ENCODE data around the gene RNF224. TPM values are rescaled to one million over a fixed set of nuclear protein-coding genes. Genes with fewer than 3 reads are reported as not detected.

Gene RNF224
- total and polyA plus RNA-seq, 2 of the 13 experiments (the other 11 are each of a cell fraction or from before 2014, with no cell fraction given): 0.09 TPM; not detected in 1

DNA sequence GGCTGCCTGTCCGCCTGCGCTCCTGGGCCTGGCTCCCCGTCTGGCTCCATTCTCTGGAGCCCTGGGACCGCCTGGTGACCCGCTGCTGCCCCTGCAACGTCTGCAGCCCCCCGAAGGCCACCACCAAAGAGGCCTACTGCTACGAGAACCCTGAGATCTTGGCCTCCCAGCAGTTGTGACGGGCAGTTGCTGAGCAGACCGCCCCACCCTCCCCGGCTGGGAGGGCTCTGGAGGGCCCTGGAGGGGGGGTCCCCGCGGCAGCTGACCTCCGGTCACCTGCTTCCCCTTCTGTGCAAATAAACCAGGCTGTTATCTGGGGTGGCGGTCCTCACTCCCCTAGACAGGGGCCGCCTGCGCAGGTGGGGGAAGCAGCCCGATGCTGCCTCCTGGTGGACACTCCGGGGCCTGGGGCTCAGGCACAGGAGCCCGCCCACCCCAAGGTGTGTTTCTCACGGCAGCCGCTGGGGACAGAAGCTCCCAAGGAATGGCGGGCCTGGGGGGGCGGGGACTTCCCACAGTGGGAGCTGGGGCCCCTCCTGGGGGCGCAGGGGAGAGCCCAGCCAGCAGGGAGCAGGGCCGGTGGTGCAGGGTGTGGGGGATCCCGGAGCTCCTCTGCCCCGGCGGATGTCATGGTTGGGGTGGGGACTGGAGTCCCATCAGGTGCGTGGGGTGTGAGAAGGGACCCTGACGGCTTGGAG is 9.1 kb downstream of the RNF224 start (continued):
- TF ChIP-seq SP1 (IDR thresholded peaks at IDR 0.05) (no peak), SP1 (CRISPR knock-in tag; IDR thresholded peaks at IDR 0.05) (peak; percentile 80), RBM39 (IDR thresholded peaks at IDR 0.05; ENCODE audit: low read depth, low read length, poor library complexity, severe bottlenecking) (peak; percentile 89), ZFP37 (CRISPR knock-in tag; IDR thresholded peaks at IDR 0.05; ENCODE audit: borderline replicate concordance) (no peak), POLR2AphosphoS2 (IDR thresholded peaks at IDR 0.05; ENCODE audit: low read depth, low read length) (no peak), KLF13 (CRISPR knock-in tag; IDR thresholded peaks at IDR 0.05) (no peak), IKZF5 (CRISPR knock-in tag; IDR thresholded peaks at IDR 0.05) (0 out of 2 replicates have a peak, but pooled peaks have one; percentile 44), ZNF557 (CRISPR knock-in tag; IDR thresholded peaks at IDR 0.05) (no peak), YEATS4 (CRISPR knock-in tag; IDR thresholded peaks at IDR 0.05; ENCODE audit: borderline replicate concordance) (peak; percentile 64; the same call in 1 of the 2 replicates)

DNA sequence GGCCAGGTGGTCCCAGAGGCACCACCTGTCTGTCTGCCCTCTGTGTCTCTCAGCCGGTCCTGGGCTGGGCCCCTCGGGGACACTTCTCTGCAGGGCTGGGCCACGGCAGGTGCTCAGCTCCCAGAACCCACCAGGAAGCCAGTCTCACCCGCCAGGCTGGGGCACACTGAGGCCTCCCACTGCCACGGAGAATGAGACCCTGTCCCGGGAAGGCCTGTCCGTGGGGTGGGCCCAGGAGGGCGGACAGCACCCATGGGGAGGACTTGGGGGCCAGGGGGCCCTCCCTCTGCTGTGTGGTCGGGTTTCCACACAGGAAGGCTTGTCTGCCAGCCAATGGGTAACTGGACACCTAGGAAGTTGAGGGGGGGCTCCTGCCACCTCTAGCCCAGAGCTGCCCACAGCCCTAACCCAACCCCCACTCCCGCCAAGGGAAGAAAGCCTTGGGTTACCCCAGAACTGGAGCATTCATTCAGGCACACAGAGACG is 9.7 kb downstream of the RNF224 start:
- Histone ChIP-seq H3K9me3 (ENCODE audit: low read length) (no peaks in the 10 kb centered on the region), H3K9ac (ENCODE audit: insufficient read depth, low read depth, low read length) (peak overlapping the region; percentile 66), H3K4me1 (ENCODE audit: insufficient read depth, low read length) (peaks cover 49% of the 10 kb centered on the region), H3K4me2 (ENCODE audit: low read depth, low read length) (peak overlapping the region; percentile 85), H3K27me3 (ENCODE audit: control insufficient read depth in 1 of 2, insufficient read depth in 2 of 2, low read length in 2 of 2) (no peaks in the 10 kb centered on the region), H4K20me1 (ENCODE audit: insufficient read depth, low read length) (peaks cover 4% of the 10 kb centered on the region), H3K79me2 (ENCODE audit: insufficient read depth, low read length) (peaks cover 20% of the 10 kb centered on the region), H3K4me3 (replicated peaks in 1 of 3; ENCODE audit: insufficient read depth in 1 of 3, low read depth in 2 of 3, low read length in 3 of 3) (peak overlapping the region; percentile 47 to 81 (median 72); a peak in 5 of 6 replicates), H3K36me3 (replicated peaks in 1 of 2; ENCODE audit: control insufficient read depth in 1 of 2, insufficient read depth in 2 of 2, low read length in 2 of 2) (peaks cover 0 to 2% of the 10 kb centered on the region in 2 experiments; a peak in 1 of 5 replicates), H2AFZ (ENCODE audit: low read length) (no peak overlapping the region), H3K27ac (ENCODE audit: extremely low read length, insufficient read depth, low read length) (peak overlapping the region; percentile 30)
- POLR2A ChIA-PET: interaction anchor here (0.6 to 7.4 kb wide), 20 partner anchors 10 to 181 kb away, joined by 3 to 78 read pairs (median 4); partner anchors contain the start of genes ANAPC2, CYSRT1, LRRC26 and MAN1B1
- FAIRE-seq (no peak), DNase-seq (ENCODE audit: low spot score) (no peak), ATAC-seq (no peak)
- in situ Hi-C loops (cut with HindIII; ENCODE audit: extremely low pct_ligation_motif_present, low pct_unique_long_range_greater_than_20kb): no loop called here
- CTCF ChIA-PET (ENCODE audit: low intra/inter-chr PET ratio, low total read pairs): interaction anchor here (1.0 to 2.6 kb wide), 6 partner anchors 9 to 118 kb away, joined by 3 to 19 read pairs (median 3); partner anchors contain the start of genes ANAPC2 and SSNA1
- 20% methylated on average over 1 of the region's 11 CpGs for WGBS (ENCODE audit: low lambda C conversion rate)
- BruUV-seq (replicated peaks): no TSS peak
- intact Hi-C loops (cut with micrococcal nuclease; ENCODE audit: unreplicated experiment): loop anchor here (2.0 kb wide), 1 partner anchor 14 kb away; the partner anchor contains the start of gene RNF208
- TF ChIP-seq ZSCAN12 (CRISPR knock-in tag; IDR thresholded peaks at IDR 0.05) (0 out of 2 replicates have a peak, but pooled peaks have one; percentile 48), AGO2 (optimal IDR thresholded peaks at IDR 0.05; ENCODE audit: low read depth, low read length) (peak; percentile 13), SIX4 (CRISPR knock-in tag; IDR thresholded peaks at IDR 0.05) (peak; percentile 53; the same call in 1 of the 2 replicates), FOXO4 (CRISPR knock-in tag; conservative IDR thresholded peaks at IDR 0.05) (0 out of 2 replicates have a peak, but pooled peaks have one; percentile 27), ZBTB14 (CRISPR knock-in tag; IDR thresholded peaks at IDR 0.05) (no peak), FOXC1 (CRISPR knock-in tag; IDR thresholded peaks at IDR 0.05; ENCODE audit: borderline replicate concordance) (0 out of 2 replicates have a peak, but pooled peaks have one; percentile 4), EHMT2 (IDR thresholded peaks at IDR 0.05; ENCODE audit: borderline replicate concordance, low read depth, low read length) (no peak), SIX1 (CRISPR knock-in tag; IDR thresholded peaks at IDR 0.05; ENCODE audit: borderline replicate concordance) (0 out of 2 replicates have a peak, but pooled peaks have one; percentile 33), BRD4 (CRISPR knock-in tag; IDR thresholded peaks at IDR 0.05) (no peak)
